Fibroblast of lung (primary cell): ENCODE results near the gene KDM6B. TPM values are rescaled to one million over a fixed set of nuclear protein-coding genes. Genes with fewer than 3 reads are reported as not detected.

ENCODE experiments used
- DNase-seq, 2 donors: peaks; one replicate each; pipeline versions ENCODE4 v3.0.0 to v3.0.0-alpha.2; 2010; ENCODE audit warnings: low read depth in 2 of 2
- H2AFZ ChIP-seq: 2 replicates; pipeline ENCODE4 v1.5.1; 2012; ENCODE audit warnings: low read length, control low read depth, inconsistent platforms
- H3K27ac ChIP-seq: 2 replicates; pipeline ENCODE4 v1.5.1; 2011; ENCODE audit warnings: low read length, control low read depth; ENCODE audit not compliant: insufficient read depth
- H3K27me3 ChIP-seq: 2 replicates; pipeline ENCODE4 v1.5.1; 2011; ENCODE audit warnings: mild to moderate bottlenecking, low read length; ENCODE audit not compliant: control insufficient read depth, insufficient read depth
- H3K36me3 ChIP-seq: 2 replicates; pipeline ENCODE4 v1.5.1; 2011; ENCODE audit warnings: low read length; ENCODE audit not compliant: control insufficient read depth, insufficient read depth
- H3K4me1 ChIP-seq: 2 replicates; pipeline ENCODE4 v1.5.1; 2011; ENCODE audit warnings: low read length; ENCODE audit not compliant: control insufficient read depth, insufficient read depth; ENCODE audit errors: extremely low read depth
- H3K4me2 ChIP-seq: 2 replicates; pipeline ENCODE4 v1.5.1; 2011; ENCODE audit warnings: low read length, control low read depth; ENCODE audit not compliant: insufficient read depth; ENCODE audit errors: extremely low read depth
- H3K4me3 ChIP-seq, 4 experiments: fragments of 200-600 bp in 1 of 4; sonication (generic) in 1 of 4; replicated peaks in 1 of 4; 2 replicates each; pipeline ENCODE4 v1.5.1; 2011 to 2016; ENCODE audit warnings: low read length in 4 of 4, low read depth in 3 of 4, mild to moderate bottlenecking in 3 of 4, control low read depth in 2 of 4, inconsistent platforms in 1 of 4, mixed read lengths in 1 of 4; ENCODE audit not compliant: insufficient read depth in 1 of 4; ENCODE audit errors: control extremely low read depth in 1 of 4
- H3K79me2 ChIP-seq: 2 replicates; pipeline ENCODE4 v1.5.1; 2012; ENCODE audit warnings: mild to moderate bottlenecking, low read length, inconsistent platforms; ENCODE audit not compliant: control insufficient read depth, insufficient read depth
- H3K9ac ChIP-seq: 2 replicates; pipeline ENCODE4 v1.5.1; 2011; ENCODE audit warnings: mild to moderate bottlenecking, low read length, control low read depth; ENCODE audit not compliant: insufficient read depth
- H3K9me3 ChIP-seq: 2 replicates; pipeline ENCODE4 v1.5.1; 2012; ENCODE audit warnings: low read depth, low read length; ENCODE audit not compliant: control insufficient read depth, insufficient read depth
- H4K20me1 ChIP-seq: 2 replicates; pipeline ENCODE4 v1.5.1; 2011; ENCODE audit warnings: low read length; ENCODE audit not compliant: control insufficient read depth, insufficient read depth; ENCODE audit errors: extremely low read depth
- EZH2 ChIP-seq: IDR thresholded peaks from 2 replicates; pipeline ENCODE4 v1.5.1; 2012; ENCODE audit warnings: low read length, control low read depth, mild to moderate bottlenecking; ENCODE audit errors: missing control alignments
- polyA plus RNA-seq, 2 donors: library from polyadenylated mRNA; depleted of rRNA in 1 of 2; stranded (reverse) in 1 of 2; unstranded in 1 of 2; fragments of >200 nt; gene quantifications; 2 replicates each; pipeline ENCODE4 v1.2.1, GENCODE V29; 2011 to 2012; ENCODE audit warnings: missing spikeins in 1 of 2
- total RNA-seq: library from RNA; depleted of rRNA; stranded (reverse); fragments of >200 nt; gene quantifications from 2 replicates; pipeline ENCODE4 v1.2.1, GENCODE V29; 2014
- TF ChIP-seq, protein P1 (sequence below), 2 donors: IDR thresholded peaks in 1 of 2; conservative IDR thresholded peaks in 1 of 2; 1 replicate in 1 of 2; 2 replicates in 1 of 2; pipeline ENCODE4 v1.5.1; 2011 to 2012; ENCODE audit warnings: low read length in 2 of 2, control low read depth in 1 of 2, inconsistent platforms in 1 of 2, low read depth in 1 of 2, mild to moderate bottlenecking in 1 of 2

The KDM6B gene
- total and polyA plus RNA-seq, 2 donors (not counting 1 experiment from before 2014, with no cell fraction given): 1.1 to 9.4 TPM

DNA sequence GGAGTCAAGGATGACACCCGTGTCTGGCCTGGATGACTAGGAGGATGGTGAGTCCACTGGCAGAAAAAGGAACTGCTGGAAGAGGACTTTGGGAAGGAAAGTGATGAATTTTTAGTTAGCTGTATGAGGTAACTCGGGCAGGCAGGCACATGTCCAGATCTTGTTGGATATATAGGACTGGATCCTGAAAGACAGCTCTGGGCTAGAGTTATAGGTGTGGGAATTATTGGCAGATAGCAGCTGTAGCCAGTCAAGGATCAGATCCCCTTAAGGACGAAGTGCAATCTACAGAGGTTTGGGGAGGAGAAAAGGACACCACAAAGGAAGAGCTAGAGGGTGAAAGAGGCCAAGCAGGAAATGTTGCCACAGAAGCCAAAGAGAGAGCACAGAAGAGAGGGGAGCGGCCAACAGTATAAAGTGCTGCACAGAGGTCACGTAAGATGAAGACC, 33.9 kb downstream of the KDM6B start:
- no peaks in the 10 kb centered on the region for H4K20me1 ChIP-seq
- no peak overlapping the region for H2AFZ ChIP-seq
- no peak for TF ChIP-seq EZH2
- TF ChIP-seq, protein P1, sequence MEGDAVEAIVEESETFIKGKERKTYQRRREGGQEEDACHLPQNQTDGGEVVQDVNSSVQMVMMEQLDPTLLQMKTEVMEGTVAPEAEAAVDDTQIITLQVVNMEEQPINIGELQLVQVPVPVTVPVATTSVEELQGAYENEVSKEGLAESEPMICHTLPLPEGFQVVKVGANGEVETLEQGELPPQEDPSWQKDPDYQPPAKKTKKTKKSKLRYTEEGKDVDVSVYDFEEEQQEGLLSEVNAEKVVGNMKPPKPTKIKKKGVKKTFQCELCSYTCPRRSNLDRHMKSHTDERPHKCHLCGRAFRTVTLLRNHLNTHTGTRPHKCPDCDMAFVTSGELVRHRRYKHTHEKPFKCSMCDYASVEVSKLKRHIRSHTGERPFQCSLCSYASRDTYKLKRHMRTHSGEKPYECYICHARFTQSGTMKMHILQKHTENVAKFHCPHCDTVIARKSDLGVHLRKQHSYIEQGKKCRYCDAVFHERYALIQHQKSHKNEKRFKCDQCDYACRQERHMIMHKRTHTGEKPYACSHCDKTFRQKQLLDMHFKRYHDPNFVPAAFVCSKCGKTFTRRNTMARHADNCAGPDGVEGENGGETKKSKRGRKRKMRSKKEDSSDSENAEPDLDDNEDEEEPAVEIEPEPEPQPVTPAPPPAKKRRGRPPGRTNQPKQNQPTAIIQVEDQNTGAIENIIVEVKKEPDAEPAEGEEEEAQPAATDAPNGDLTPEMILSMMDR (conservative IDR thresholded peaks at IDR 0.05 in 1 of 2, IDR thresholded peaks at IDR 0.05 in 1 of 2; ENCODE audit: low read depth in 1 of 2, low read length in 2 of 2): no peak
- H3K9ac ChIP-seq: no peak overlapping the region
- H3K79me2 ChIP-seq: no peaks in the 10 kb centered on the region
- H3K9me3 ChIP-seq: no peaks in the 10 kb centered on the region
- no peaks in the 10 kb centered on the region for H3K4me1 ChIP-seq
- peaks cover 1% of the 10 kb centered on the region for H3K36me3 ChIP-seq
- no peak overlapping the region for H3K4me2 ChIP-seq
- H3K27ac ChIP-seq: no peak overlapping the region
- H3K27me3 ChIP-seq: no peaks in the 10 kb centered on the region
- H3K4me3 ChIP-seq: no peak overlapping the region
- DNase-seq: no peak

DNA sequence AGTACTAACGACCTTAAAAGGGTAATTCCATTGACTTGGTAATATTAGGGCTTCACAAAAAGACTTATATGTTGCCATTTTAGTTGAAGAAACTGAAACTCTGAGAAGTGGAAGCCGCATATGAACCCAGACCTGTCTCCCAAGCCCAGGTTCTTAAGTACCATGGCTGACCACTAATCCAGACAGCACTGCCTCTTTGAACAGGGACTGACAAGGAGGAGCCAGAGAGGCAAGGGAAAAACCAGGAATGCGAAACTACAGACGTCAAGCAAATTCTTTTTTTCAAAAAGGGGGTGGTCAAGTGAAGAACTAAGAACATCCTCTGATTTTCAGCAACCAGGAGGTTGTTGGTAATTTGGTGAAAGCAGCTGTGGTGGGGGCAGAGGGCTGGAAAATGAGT, 39.0 kb downstream of the KDM6B start:
- Histone ChIP-seq H3K4me2 (no peak overlapping the region), H3K27me3 (no peaks in the 10 kb centered on the region), H4K20me1 (no peaks in the 10 kb centered on the region), H3K9me3 (no peaks in the 10 kb centered on the region), H3K79me2 (no peaks in the 10 kb centered on the region), H3K36me3 (peaks cover 1% of the 10 kb centered on the region), H2AFZ (no peak overlapping the region), H3K9ac (no peak overlapping the region), H3K4me3 (no peak overlapping the region), H3K27ac (no peak overlapping the region), H3K4me1 (no peaks in the 10 kb centered on the region)
- TF ChIP-seq, protein P1 (conservative IDR thresholded peaks at IDR 0.05 in 1 of 2, IDR thresholded peaks at IDR 0.05 in 1 of 2; ENCODE audit: low read depth in 1 of 2, low read length in 2 of 2): no peak
- no peak for TF ChIP-seq EZH2
- no peak for DNase-seq

DNA sequence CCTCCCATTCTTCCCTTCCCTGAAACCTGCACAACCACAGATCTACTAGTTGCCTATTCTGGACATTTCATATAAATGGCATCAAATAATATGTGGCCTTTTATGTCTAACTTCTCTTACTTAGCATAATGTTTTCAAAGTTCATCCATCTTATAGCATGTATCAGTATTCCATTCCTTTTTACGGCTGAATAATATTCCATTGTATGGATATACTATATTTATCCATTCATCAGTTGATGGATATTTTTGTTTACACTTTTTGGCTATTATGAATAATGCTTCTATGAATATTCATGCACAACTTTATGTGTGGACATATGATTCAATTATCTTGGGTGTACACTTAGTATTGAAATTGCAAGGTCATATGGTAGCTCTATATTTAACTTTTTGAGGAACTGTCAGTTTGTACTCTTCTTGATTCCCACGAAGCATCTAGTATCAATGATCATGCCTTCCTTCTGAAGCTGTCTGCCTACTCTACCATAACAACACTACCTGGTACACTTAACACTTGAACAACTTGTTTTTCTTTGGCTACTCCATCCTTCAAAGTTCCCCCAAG, 41.9 kb downstream of the KDM6B start:
- TF ChIP-seq, protein P1 (conservative IDR thresholded peaks at IDR 0.05 in 1 of 2, IDR thresholded peaks at IDR 0.05 in 1 of 2; ENCODE audit: low read depth in 1 of 2, low read length in 2 of 2): no peak
- no peak for TF ChIP-seq EZH2
- Histone ChIP-seq H3K27me3 (no peaks in the 10 kb centered on the region), H4K20me1 (no peaks in the 10 kb centered on the region), H3K27ac (no peak overlapping the region), H3K36me3 (peaks cover 2% of the 10 kb centered on the region), H3K79me2 (no peaks in the 10 kb centered on the region), H3K4me1 (no peaks in the 10 kb centered on the region), H3K9ac (no peak overlapping the region), H3K4me3 (no peak overlapping the region), H2AFZ (no peak overlapping the region), H3K9me3 (no peaks in the 10 kb centered on the region), H3K4me2 (no peak overlapping the region)
- no peak for DNase-seq
